Adrenal gland (tissue), 5 donors: ENCODE results near the gene SPTBN4.

Experiments
- POLR2A ChIP-seq, 2 donors: fragments of 450-650 bp; IDR thresholded peaks; one replicate each; pipeline ENCODE4 v1.6.1; 2017; ENCODE audit warnings: antibody characterized with exemption in 2 of 2, mild to moderate bottlenecking in 2 of 2, moderate library complexity in 1 of 2
- TF ChIP-seq, protein P1 (sequence below), 6 experiments: fragments of 450-650 bp in 4 of 6; fragments of 200-600 bp in 2 of 6; sonication (generic) in 1 of 6; IDR thresholded peaks; 1 replicate in 5 of 6; 2 replicates in 1 of 6; pipeline versions ENCODE4 v1.5.1 to v1.8.0; 2016 to 2021; ENCODE audit warnings: antibody characterized with exemption in 6 of 6, mild to moderate bottlenecking in 2 of 6, moderate library complexity in 1 of 6
- donor health status: DM: no; HTN: no; CAD: no.

DNA sequence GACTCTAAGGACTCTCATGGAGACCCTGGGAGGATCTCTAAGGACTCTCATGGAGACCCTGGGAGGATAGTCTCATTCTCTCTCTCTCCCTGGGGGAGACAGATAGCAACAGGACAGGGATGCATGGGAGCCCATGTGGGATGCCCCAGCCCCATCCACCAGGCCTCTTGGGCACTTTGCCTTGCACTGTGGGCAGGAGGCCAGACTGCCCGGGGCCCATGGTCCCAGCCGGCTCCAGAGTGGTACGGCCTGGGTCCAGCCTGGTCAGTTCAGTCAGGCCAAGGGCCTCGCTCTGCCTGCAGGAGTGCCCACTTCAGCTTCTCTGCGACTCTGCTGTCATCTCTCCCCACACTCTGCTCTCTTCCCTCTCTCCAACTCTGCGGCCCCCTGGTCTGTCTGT is 61.3 kb downstream of the SPTBN4 start:
- TF ChIP-seq, protein P1, sequence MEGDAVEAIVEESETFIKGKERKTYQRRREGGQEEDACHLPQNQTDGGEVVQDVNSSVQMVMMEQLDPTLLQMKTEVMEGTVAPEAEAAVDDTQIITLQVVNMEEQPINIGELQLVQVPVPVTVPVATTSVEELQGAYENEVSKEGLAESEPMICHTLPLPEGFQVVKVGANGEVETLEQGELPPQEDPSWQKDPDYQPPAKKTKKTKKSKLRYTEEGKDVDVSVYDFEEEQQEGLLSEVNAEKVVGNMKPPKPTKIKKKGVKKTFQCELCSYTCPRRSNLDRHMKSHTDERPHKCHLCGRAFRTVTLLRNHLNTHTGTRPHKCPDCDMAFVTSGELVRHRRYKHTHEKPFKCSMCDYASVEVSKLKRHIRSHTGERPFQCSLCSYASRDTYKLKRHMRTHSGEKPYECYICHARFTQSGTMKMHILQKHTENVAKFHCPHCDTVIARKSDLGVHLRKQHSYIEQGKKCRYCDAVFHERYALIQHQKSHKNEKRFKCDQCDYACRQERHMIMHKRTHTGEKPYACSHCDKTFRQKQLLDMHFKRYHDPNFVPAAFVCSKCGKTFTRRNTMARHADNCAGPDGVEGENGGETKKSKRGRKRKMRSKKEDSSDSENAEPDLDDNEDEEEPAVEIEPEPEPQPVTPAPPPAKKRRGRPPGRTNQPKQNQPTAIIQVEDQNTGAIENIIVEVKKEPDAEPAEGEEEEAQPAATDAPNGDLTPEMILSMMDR (IDR thresholded peaks at IDR 0.05), result no peak
- TF ChIP-seq POLR2A (IDR thresholded peaks at IDR 0.05), result no peak
